ENCODE data around the gene KRT17.
"Not testable (repeated sequence)": the region's sequence is repeated elsewhere in the genome, so short reads cannot be mapped to it uniquely, and the experiment has no call there.

The KRT17 gene

GRCh38 chr17:41619036-41619926 is 5.1 kb downstream of the KRT17 start:
- no peak for DNase-seq

- no peak for DNase-seq
Measured at GRCh38 chr17:41618341-41619035, 5.9 kb downstream of the KRT17 start.

GRCh38 chr17:41617698-41618097 is 6.7 kb downstream of the KRT17 start:
- DNase-seq = no peak

GRCh38 chr17:41617136-41617535 is 7.2 kb downstream of the KRT17 start:
- no peak for DNase-seq

- not testable (repeated sequence) for DNase-seq
Measured at GRCh38 chr17:41616486-41616885, 7.9 kb downstream of the KRT17 start.

- no peak for DNase-seq
Measured at GRCh38 chr17:41615454-41615853, 8.9 kb downstream of the KRT17 start.

- DNase-seq = not testable (repeated sequence)
Measured at GRCh38 chr17:41614767-41615166, 9.6 kb downstream of the KRT17 start.

- DNase-seq = no peak
Measured at GRCh38 chr17:41614098-41614497, 10.3 kb downstream of the KRT17 start.

- no peak for DNase-seq
Measured at GRCh38 chr17:41613277-41614082, 10.9 kb downstream of the KRT17 start.

- DNase-seq = not testable (repeated sequence)
Measured at GRCh38 chr17:41612376-41613160, 11.8 kb downstream of the KRT17 start, which contains the start of gene KRT16. Gene KRT16, minus strand, starts transcription at chr17:41612767. Its CDS starts 79 bp downstream, at chr17:41612688.

- DNase-seq = no peak
Measured at GRCh38 chr17:41610965-41611640, 13.3 kb downstream of the KRT17 start.

- not testable (repeated sequence) for DNase-seq
Measured at GRCh38 chr17:41610061-41610517, 14.3 kb downstream of the KRT17 start.

- DNase-seq = not testable (repeated sequence)
Measured at GRCh38 chr17:41606930-41607329, 17.4 kb downstream of the KRT17 start.

GRCh38 chr17:41602524-41602923 is 21.9 kb downstream of the KRT17 start:
- no peak for DNase-seq

GRCh38 chr17:41600318-41600717 is 24.1 kb downstream of the KRT17 start:
- DNase-seq = no peak

GRCh38 chr17:41599680-41600079 is 24.7 kb downstream of the KRT17 start:
- no peak for DNase-seq

GRCh38 chr17:41595585-41595984 is 28.8 kb downstream of the KRT17 start:
- DNase-seq = no peak

- no peak for DNase-seq
Measured at GRCh38 chr17:41594363-41594915, 29.9 kb downstream of the KRT17 start.

- DNase-seq = no peak
Measured at GRCh38 chr17:41593306-41593981, 30.9 kb downstream of the KRT17 start.

- no peak for DNase-seq
Measured at GRCh38 chr17:41592601-41593305, 31.6 kb downstream of the KRT17 start.
